ENCODE measurements around the gene DGKI.

GRCh38 chr7:137371616-137372015 is 475.2 kb downstream of the DGKI start:
- TF ChIP-seq BMI1 (IDR thresholded peaks at IDR 0.05; ENCODE audit: low read length) (no peak), CTCFL (IDR thresholded peaks at IDR 0.05; ENCODE audit: borderline replicate concordance, insufficient read depth, low read depth, low read length, poor library complexity, severe bottlenecking) (no peak), NR2F6 (CRISPR knock-in tag; IDR thresholded peaks at IDR 0.05) (no peak), EP300 (IDR thresholded peaks at IDR 0.05; ENCODE audit: low read length) (no peak), CTCF (IDR thresholded peaks at IDR 0.05 in 2 of 3, conservative IDR thresholded peaks at IDR 0.05 in 1 of 3; ENCODE audit: insufficient read depth in 2 of 3, low read depth in 1 of 3, low read length in 3 of 3) (no peak), ZC3H4 (CRISPR knock-in tag; IDR thresholded peaks at IDR 0.05; ENCODE audit: borderline replicate concordance) (no peak), RERE (CRISPR knock-in tag; IDR thresholded peaks at IDR 0.05; ENCODE audit: borderline replicate concordance) (no peak), ZBTB8A (IDR thresholded peaks at IDR 0.05; ENCODE audit: partially characterized antibody) (no peak), ZNF316 (IDR thresholded peaks at IDR 0.05) (no peak), TAF15 (IDR thresholded peaks at IDR 0.05; ENCODE audit: low read depth, low read length) (no peak), RFX5 (IDR thresholded peaks at IDR 0.05; ENCODE audit: low read depth, low read length) (no peak), ZNF76 (CRISPR knock-in tag; IDR thresholded peaks at IDR 0.05; ENCODE audit: borderline replicate concordance) (no peak)
